SH-SY5Y (cell line): ENCODE data around the gene DPM1.

Source experiments
- GATA2 ChIP-seq: IDR thresholded peaks from 2 replicates; pipeline ENCODE4 v1.6.1; 2011; ENCODE audit warnings: mild to moderate bottlenecking, low read depth, low read length
- GATA3 ChIP-seq: IDR thresholded peaks from 2 replicates; pipeline ENCODE4 v1.6.1; 2011; ENCODE audit warnings: low read depth, mild to moderate bottlenecking, low read length, moderate library complexity

Gene DPM1

GRCh38 chr20:50958615-50959542, 547 bp upstream of the DPM1 start, which contains the start of gene MOCS3:
TSS of gene MOCS3 (plus strand) at chr20:50958818. CDS start at chr20:50958843, 25 bp downstream.
- TF ChIP-seq GATA2 (no peak), GATA3 (no peak)

GRCh38 chr20:50957276-50957675, 1.1 kb downstream of the DPM1 start:
- TF ChIP-seq GATA3, result no peak
- TF ChIP-seq GATA2, result no peak

- no peak for TF ChIP-seq GATA3
- TF ChIP-seq GATA2, result no peak
Observed at GRCh38 chr20:50953821-50954220, 4.5 kb downstream of the DPM1 start.

GRCh38 chr20:50953196-50953595, 5.1 kb downstream of the DPM1 start:
- TF ChIP-seq GATA2, result no peak
- no peak for TF ChIP-seq GATA3

GRCh38 chr20:50948132-50948785, 10.1 kb downstream of the DPM1 start:
- TF ChIP-seq GATA2 (no peak), GATA3 (no peak)

GRCh38 chr20:50943069-50943468, 15.3 kb downstream of the DPM1 start:
- TF ChIP-seq GATA3 (no peak), GATA2 (no peak)

- TF ChIP-seq GATA3 (no peak), GATA2 (no peak)
Observed at GRCh38 chr20:50933589-50933988, 24.7 kb downstream of the DPM1 start.

- no peak for TF ChIP-seq GATA3
- no peak for TF ChIP-seq GATA2
Observed at GRCh38 chr20:50932691-50933280, 25.5 kb downstream of the DPM1 start.

- TF ChIP-seq GATA2, result no peak
- TF ChIP-seq GATA3, result no peak
Observed at GRCh38 chr20:50932016-50932485, 26.3 kb downstream of the DPM1 start.

- TF ChIP-seq GATA3 (no peak), GATA2 (no peak; the same call in 1 of the 2 replicates)
Observed at GRCh38 chr20:50931306-50932015, 26.9 kb downstream of the DPM1 start, which contains the start of gene ADNP. TSS of gene ADNP (minus strand) at chr20:50931437. CDS start at chr20:50903996, 27,441 bp downstream.

GRCh38 chr20:50930976-50931305, 27.4 kb downstream of the DPM1 start:
- TF ChIP-seq GATA2 (no peak), GATA3 (no peak)

- TF ChIP-seq GATA2, result no peak
- TF ChIP-seq GATA3, result no peak
Observed at GRCh38 chr20:50930139-50930975, 28.0 kb downstream of the DPM1 start.
